IPS-18c (cell line): Measurements from ENCODE around the gene IL17REL.

Source experiments
- H3K4me3 ChIP-seq: 2 replicates; pipeline ENCODE4 v1.7.0; 2013; ENCODE audit warnings: low read depth, mild to moderate bottlenecking, low read length, moderate library complexity; ENCODE audit not compliant: insufficient read depth
- H3K9me3 ChIP-seq: one replicate; pipeline ENCODE4 v1.6.1; 2013; ENCODE audit warnings: mild to moderate bottlenecking, low read length, moderate library complexity; ENCODE audit not compliant: control insufficient read depth, insufficient read depth

The IL17REL gene

GRCh38 chr22:50048061-50048765 is 35.6 kb upstream of the IL17REL start:
- no peak overlapping the region for H3K4me3 ChIP-seq
- H3K9me3 ChIP-seq = peaks cover 4% of the 10 kb centered on the region

- H3K9me3 ChIP-seq = peaks cover 4% of the 10 kb centered on the region
Observed at GRCh38 chr22:50047346-50047745, 34.8 kb upstream of the IL17REL start.

GRCh38 chr22:50046481-50047245 is 34.1 kb upstream of the IL17REL start:
- Histone ChIP-seq H3K4me3 (no peak overlapping the region), H3K9me3 (peaks cover 2% of the 10 kb centered on the region)

More at GRCh38 chr22:50047346-50047745, 34.8 kb upstream of the IL17REL start:
- no peak overlapping the region for H3K4me3 ChIP-seq

- H3K9me3 ChIP-seq = peaks cover 2% of the 10 kb centered on the region
Observed at GRCh38 chr22:50046019-50046415, 33.5 kb upstream of the IL17REL start.

GRCh38 chr22:50045211-50046018 is 32.9 kb upstream of the IL17REL start:
- no peak overlapping the region for H3K4me3 ChIP-seq
- peaks cover 2% of the 10 kb centered on the region for H3K9me3 ChIP-seq

More at GRCh38 chr22:50046019-50046415, 33.5 kb upstream of the IL17REL start:
- no peak overlapping the region for H3K4me3 ChIP-seq

GRCh38 chr22:50044485-50045118 is 32.0 kb upstream of the IL17REL start:
- Histone ChIP-seq H3K9me3 (peaks cover 2% of the 10 kb centered on the region), H3K4me3 (no peak overlapping the region)

- Histone ChIP-seq H3K4me3 (no peak overlapping the region), H3K9me3 (peaks cover 2% of the 10 kb centered on the region)
Observed at GRCh38 chr22:50041361-50042065, 28.9 kb upstream of the IL17REL start.

- H3K9me3 ChIP-seq = no peaks in the 10 kb centered on the region
- no peak overlapping the region for H3K4me3 ChIP-seq
Observed at GRCh38 chr22:50040717-50041116, 28.2 kb upstream of the IL17REL start.

GRCh38 chr22:50039669-50040443 is 27.3 kb upstream of the IL17REL start:
- Histone ChIP-seq H3K9me3 (no peaks in the 10 kb centered on the region), H3K4me3 (no peak overlapping the region)

GRCh38 chr22:50035976-50036724 is 23.6 kb upstream of the IL17REL start:
- H3K4me3 ChIP-seq = no peak overlapping the region
- H3K9me3 ChIP-seq = no peaks in the 10 kb centered on the region

GRCh38 chr22:50035131-50035881 is 22.7 kb upstream of the IL17REL start:
- Histone ChIP-seq H3K9me3 (no peaks in the 10 kb centered on the region), H3K4me3 (no peak overlapping the region)

- Histone ChIP-seq H3K4me3 (no peak overlapping the region), H3K9me3 (no peaks in the 10 kb centered on the region)
Observed at GRCh38 chr22:50034126-50035081, 21.8 kb upstream of the IL17REL start.

- H3K9me3 ChIP-seq = no peaks in the 10 kb centered on the region
Observed at GRCh38 chr22:50032941-50033601, 20.5 kb upstream of the IL17REL start.

More at GRCh38 chr22:50032941-50033601, 20.5 kb upstream of the IL17REL start:
- H3K4me3 ChIP-seq = no peak overlapping the region
